GM12892 (cell line): ENCODE measurements around the gene PPP1R11. TPM values are rescaled to one million over a fixed set of nuclear protein-coding genes. Genes with fewer than 3 reads are reported as not detected.
"Not testable (repeated sequence)": the region's sequence is repeated elsewhere in the genome, so short reads cannot be mapped to it uniquely, and the experiment has no call there.

ENCODE experiments used
- DNase-seq: peaks from one replicate; pipeline ENCODE4 v3.0.0; 2011; ENCODE audit not compliant: insufficient read length
- FAIRE-seq: peaks from 2 replicates; lab custom pipeline; 2011; peaks lifted over from hg19 to GRCh38; lab: Jason Lieb, UNC
- POLR2A ChIP-seq: IDR thresholded peaks from 2 replicates; pipeline ENCODE4 v1.6.1; 2011; ENCODE audit warnings: low read depth, low read length, control low read depth
- POLR2AphosphoS5 ChIP-seq: IDR thresholded peaks from 2 replicates; pipeline ENCODE4 v1.6.1; 2011; ENCODE audit warnings: low read depth, low read length, control low read depth
- TAF1 ChIP-seq: IDR thresholded peaks from 2 replicates; pipeline ENCODE4 v1.6.1; 2011; ENCODE audit warnings: low read depth, mild to moderate bottlenecking, control low read depth, low read length, borderline replicate concordance
- polyA plus RNA-seq: library from polyadenylated mRNA; unstranded; fragments of >200 nt; gene quantifications from one replicate; pipeline ENCODE4 v1.2.1, GENCODE V29; 2012; ENCODE audit warnings: missing spikeins, inconsistent platforms; ENCODE audit not compliant: missing spikeins

Gene PPP1R11, protein sequence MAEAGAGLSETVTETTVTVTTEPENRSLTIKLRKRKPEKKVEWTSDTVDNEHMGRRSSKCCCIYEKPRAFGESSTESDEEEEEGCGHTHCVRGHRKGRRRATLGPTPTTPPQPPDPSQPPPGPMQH
- polyA plus RNA-seq: 25.4 TPM

DNA sequence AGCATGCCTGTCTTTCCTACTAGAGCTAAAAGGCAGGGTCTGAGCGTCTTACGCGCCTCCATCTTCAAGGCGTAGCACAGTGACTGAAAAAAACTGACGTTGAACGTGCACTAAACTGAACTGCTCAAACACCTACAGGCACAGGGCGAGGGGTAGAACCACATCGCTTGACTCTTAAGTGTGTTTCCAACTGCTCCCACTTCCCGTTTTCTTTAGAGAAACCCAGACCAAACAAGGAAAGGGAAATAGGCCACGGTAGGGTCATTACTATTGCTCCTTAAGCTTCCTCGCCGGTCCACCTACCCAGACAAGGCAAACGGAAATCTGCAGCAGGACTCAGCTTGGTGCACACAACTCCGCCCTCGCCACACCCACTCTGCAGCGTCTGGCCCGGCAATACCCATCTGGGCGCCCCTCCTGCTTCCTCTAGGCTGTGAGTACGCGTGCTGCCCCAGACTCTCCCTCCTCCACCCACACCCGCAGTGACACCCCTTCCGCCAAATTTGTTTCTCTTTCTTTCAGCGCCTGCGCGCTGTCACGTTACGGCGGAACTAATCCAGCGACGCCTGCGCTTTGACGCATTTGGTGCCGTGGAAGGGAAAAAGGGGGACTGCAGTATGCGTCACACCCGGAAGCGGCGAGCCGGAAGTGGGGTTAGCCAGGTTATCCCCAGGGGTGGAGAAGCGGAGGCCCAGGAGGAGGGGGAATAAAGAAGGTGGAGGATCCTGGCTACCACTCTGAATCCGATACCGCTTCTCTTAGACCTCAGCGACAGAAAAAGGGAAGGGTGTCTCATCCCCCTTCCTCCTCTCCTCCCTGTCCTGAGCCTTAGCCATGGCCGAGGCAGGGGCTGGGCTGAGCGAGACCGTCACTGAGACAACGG, at the start of gene PPP1R11:
Gene PPP1R11 (plus strand): TSS at position 622 of the 883 bp plus-strand sequence. CDS start 213 bp downstream, at position 835.
- FAIRE-seq (peak; percentile 100), DNase-seq (peak; percentile 76)
- TF ChIP-seq POLR2AphosphoS5 (peak; percentile 92), POLR2A (peak; percentile 88), TAF1 (0 out of 2 replicates have a peak, but pooled peaks have one; percentile 54)

DNA sequence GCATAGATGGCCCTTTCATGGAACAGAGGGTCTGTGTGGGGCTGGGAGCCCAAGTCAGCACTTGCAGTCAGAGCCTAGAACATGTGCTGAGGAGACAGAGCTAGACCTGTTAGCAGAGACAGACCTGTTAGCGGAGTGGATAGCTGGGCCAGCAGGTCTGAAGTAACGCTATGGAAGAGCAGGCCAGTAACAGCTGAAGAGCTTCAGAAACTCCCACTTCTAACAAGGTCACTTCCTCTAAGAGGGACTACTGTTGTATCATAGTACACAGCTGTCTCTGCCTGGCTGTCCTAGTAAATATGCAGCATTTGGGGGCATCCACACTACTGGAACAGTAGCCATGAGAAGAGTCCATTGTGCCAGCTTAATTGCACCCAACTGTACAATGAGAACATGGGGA, 47.2 kb upstream of the PPP1R11 start:
- DNase-seq: no peak
- TF ChIP-seq POLR2AphosphoS5: no peak
- no peak for TF ChIP-seq POLR2A
- TF ChIP-seq TAF1: no peak
- no peak for FAIRE-seq

DNA sequence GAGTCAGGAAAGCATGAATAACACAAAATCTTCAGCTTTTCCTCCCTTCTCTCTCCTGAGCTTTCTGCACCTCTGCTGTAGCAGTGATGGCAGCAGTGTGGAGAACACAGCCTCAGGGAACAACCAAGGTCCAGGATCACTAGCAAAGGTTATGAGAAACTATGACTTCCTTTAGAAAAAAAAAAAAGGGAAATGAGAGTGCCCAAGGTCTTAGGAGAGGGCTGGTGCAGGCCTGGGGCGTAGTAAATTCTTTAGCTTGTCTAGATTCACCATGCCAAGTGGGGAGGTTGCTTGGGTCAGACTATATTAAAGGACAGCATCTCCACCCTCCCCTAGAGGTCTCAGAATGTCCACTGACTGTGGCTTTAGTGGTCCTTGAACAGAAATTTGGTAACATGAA, 46.4 kb upstream of the PPP1R11 start:
- TF ChIP-seq POLR2A: no peak
- no peak for TF ChIP-seq TAF1
- no peak for TF ChIP-seq POLR2AphosphoS5
- DNase-seq: no peak
- no peak for FAIRE-seq

DNA sequence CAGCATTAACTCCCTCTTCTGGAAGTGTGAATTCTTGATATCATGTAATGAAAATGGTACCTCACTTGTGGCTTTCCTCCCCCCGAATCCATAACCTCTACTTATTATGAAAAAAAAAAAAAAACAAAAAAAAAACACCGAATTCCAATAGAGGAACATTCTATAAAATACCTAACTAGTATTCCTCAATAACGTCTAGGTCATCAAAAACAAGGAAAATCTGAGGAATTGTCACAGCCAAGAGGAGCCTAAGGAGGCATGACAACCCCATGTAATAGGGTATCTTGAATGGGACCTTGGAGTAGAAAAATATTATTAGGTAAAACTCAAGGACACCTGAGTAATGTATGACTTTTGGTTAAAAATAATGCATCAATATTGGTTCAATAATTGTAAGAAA, 44.8 kb upstream of the PPP1R11 start:
- DNase-seq (no peak), FAIRE-seq (no peak)

DNA sequence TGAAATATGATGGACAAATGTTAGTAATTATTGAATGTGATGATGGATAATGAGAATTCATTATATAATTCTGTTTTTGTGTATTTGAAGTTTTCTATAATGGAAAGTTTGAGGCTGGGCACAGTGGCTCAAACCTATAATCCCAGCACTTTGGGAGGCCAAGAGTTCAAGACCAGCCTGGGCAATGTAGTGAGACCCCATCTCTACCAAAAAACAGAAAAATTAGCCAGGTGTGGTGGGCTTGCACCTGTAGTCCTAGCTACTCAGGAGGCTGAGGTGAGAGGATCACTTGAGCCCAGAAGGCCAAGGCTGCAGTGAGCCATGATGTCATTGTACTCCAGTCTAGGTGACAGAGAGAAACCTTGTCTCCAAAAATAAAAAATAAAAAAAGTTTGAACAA, 44.3 kb upstream of the PPP1R11 start:
- FAIRE-seq, DNase-seq: not testable (repeated sequence)

More for the DNA sequence above, 44.8 kb upstream of the PPP1R11 start:
- TF ChIP-seq POLR2A (no peak), TAF1 (no peak)

DNA sequence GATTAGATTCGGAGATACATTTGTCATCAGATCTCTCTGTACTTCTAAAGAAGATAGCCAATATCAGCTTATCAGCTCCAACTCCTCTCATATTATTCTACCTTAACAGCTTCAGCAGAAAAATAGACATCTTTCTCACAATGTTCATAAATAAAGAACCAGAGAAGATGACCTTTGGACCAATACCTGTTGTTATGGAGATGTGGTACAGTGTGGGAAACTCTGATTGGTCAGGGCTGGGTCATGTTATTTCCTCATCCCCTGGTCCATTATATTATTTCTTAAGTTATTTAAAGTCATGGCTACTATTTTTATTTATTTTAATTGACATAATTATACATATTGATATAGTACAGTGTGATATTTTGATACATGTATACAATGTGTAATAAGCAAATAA, 41.8 kb upstream of the PPP1R11 start:
- FAIRE-seq (no peak), DNase-seq (no peak)
- TF ChIP-seq POLR2AphosphoS5 (no peak), TAF1 (no peak)

DNA sequence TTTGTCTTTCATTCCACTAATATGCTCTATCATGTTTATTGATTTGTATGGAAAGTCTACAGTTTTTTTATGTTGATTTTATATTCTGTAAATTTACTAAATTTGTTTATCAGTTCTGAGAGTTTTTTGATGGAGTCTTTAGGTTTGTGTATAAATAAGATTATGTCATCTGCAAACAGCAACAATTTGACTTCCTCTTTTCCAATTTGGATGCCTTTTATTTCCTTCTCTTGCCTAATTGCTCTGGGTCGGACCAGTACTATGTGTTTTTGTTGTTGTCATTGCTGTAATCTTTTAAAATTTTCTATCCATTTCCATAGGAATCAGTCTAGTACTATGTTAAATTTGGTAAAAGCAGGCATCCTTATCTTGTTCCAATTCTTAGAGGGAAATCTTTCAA, 37.4 kb upstream of the PPP1R11 start:
- FAIRE-seq (no peak), DNase-seq (no peak)
- no peak for TF ChIP-seq POLR2A
- TF ChIP-seq POLR2AphosphoS5: no peak
- no peak for TF ChIP-seq TAF1

DNA sequence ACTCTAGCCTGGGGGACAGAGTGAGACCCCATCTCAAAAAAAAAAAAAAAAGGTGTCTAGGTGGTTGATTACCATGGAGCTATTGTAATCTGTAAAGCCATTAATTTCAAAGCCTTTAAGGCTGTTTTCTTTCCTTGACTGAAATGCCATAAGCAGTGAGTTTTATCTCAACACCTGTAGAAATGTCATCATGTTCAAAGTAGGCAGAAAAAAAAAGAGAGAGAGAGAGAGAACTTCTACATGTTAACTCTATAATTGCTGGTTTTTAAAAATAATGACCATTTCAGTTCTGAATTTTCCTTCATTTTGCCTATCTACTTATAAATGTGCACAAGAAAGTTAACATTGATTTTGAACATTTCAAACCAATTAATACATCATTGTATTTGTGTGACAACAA, 35.6 kb upstream of the PPP1R11 start:
- DNase-seq (no peak), FAIRE-seq (no peak)
- TF ChIP-seq TAF1: no peak
- TF ChIP-seq POLR2AphosphoS5: no peak
- no peak for TF ChIP-seq POLR2A

DNA sequence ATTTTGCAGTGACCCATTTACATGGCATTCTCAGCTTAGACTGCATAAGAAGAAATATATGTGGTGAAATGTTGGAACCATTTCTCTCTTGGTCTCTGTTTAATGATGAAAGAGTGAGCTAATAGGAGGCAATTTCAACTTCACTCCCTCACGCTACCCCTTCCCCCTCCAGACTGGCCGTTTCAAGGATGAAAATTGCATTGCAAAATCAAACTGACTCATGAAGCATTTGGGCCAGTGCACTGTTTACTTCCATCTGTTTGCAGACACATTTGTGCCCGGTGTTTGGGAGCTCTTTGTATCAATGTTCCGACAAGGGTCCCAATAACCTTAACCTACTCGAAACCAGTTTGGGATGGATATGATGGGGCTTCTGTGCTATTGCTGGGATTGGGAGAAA, 33.6 kb upstream of the PPP1R11 start:
- FAIRE-seq, DNase-seq: not testable (repeated sequence)

DNA sequence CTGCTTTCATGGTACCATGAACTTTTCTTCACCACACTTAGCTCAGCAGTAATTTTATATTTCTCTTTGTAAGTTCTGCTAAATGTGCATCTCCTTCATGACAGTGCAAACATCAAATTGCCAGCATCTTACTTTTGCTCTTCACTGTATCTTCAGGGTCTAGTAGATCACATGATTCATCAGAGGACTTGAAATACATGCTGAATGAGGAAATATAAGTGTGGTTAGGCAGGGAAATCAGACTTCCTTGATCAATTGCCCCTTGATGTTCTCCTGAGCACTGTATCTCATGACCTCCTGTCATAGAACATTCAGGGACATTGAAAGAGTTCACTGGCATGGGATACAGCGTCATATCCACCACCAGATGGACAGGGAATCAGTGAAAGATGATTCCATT, 31.2 kb upstream of the PPP1R11 start:
- no peak for TF ChIP-seq TAF1
- no peak for TF ChIP-seq POLR2A
- no peak for TF ChIP-seq POLR2AphosphoS5
- FAIRE-seq: no peak
- no peak for DNase-seq

DNA sequence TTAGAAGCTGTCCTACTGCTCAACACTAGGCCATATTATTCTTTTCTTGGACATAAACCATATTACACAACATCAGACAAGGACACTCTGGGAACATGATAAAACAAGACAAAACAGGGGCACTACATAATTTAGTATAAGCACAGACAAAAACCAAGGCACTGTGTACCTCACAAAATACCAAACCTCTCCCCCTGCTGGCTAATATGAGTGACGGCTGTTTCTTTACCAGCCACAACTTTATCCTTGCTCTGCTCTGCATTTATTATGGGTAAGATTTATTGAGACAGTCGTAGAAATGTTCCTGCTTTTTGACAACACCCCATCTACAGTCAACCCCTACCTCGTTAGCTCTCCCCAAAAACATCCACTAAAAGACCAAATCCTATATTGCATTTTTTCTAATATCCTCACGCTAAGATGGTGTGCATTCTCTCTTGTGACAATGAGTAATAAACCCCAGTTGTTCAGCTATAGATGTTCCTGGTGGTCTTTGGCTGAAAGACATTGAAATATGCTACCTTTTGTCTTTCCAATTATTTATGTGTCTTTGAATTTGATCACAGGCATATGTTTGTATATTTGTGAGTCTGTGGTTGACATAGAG, 29.7 kb upstream of the PPP1R11 start:
- peak; percentile 30 for FAIRE-seq
- DNase-seq: no peak
- TF ChIP-seq POLR2AphosphoS5: no peak
- no peak for TF ChIP-seq POLR2A
- TF ChIP-seq TAF1: no peak

DNA sequence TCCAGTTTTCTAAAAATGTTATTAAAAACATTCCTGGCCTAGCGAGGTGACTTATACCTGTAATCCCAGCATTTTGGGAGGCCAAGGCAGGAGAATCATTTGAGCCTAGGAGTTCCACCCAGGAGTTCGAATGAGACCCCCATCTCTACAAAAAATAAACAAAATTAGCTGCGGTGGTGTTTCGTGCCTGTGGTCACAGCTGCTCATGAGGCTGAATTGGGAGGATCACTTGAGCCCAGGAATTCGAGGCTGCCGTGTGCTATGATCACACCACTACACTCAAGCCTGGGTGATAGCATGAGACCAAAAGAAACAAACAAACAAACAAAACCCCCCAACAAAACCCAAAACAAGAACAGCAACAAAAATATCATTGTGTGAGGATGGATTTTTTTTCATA, 25.8 kb upstream of the PPP1R11 start:
- FAIRE-seq (no peak), DNase-seq (no peak)
- TF ChIP-seq TAF1 (no peak), POLR2AphosphoS5 (no peak), POLR2A (no peak)

DNA sequence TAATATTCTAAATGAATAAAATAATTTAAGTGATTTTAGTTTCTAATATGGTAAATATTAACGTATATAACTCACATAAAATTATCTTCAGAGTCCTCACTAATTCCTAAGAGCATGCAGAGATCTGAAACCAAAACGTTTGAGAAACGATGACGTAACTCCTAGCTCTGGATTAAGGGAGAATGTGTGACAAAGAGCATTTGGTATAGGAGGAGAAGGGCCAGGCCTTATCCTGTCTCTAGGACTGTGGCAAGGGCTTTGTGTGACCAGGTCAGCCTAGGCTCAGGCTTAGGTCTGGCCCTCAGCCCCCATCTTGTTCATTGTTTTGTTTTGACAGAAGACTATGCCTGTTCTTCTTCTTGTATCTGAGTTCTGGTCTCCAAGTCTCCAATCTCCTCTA, 25.2 kb upstream of the PPP1R11 start:
- no peak for TF ChIP-seq TAF1
- TF ChIP-seq POLR2A: no peak
- no peak for DNase-seq
- no peak for FAIRE-seq
